ENCODE measurements around the gene TPCN2.
"Not testable (repeated sequence)": the region's sequence is repeated elsewhere in the genome, so short reads cannot be mapped to it uniquely, and the experiment has no call there.

DNA sequence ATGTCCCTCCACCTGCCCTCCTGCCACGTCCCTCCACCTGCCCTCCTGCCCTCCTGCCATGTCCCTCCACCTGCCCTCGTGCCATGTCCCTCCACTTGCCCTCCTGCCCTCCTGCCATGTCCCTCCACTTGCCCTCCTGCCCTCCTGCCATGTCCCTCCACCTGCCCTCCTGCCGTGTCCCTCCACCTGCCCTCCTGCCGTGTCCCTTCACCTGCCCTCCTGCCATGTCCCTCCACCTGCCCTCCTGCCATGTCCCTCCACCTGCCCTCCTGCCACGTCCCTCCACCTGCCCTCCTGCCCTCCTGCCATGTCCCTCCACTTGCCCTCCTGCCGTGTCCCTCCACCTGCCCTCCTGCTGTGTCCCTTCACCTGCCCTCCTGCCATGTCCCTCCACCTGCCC is 28.2 kb downstream of the TPCN2 start:
- TF ChIP-seq CTCF, POLR2A (IDR thresholded peaks at IDR 0.05): not testable (repeated sequence)
